Fibroblast of skin of back (primary cell): ENCODE measurements around the gene COL4A2.

Source experiments
- DNase-seq: peaks from one replicate; pipeline ENCODE4 v3.0.0-alpha.2; 2013

Gene COL4A2

DNA sequence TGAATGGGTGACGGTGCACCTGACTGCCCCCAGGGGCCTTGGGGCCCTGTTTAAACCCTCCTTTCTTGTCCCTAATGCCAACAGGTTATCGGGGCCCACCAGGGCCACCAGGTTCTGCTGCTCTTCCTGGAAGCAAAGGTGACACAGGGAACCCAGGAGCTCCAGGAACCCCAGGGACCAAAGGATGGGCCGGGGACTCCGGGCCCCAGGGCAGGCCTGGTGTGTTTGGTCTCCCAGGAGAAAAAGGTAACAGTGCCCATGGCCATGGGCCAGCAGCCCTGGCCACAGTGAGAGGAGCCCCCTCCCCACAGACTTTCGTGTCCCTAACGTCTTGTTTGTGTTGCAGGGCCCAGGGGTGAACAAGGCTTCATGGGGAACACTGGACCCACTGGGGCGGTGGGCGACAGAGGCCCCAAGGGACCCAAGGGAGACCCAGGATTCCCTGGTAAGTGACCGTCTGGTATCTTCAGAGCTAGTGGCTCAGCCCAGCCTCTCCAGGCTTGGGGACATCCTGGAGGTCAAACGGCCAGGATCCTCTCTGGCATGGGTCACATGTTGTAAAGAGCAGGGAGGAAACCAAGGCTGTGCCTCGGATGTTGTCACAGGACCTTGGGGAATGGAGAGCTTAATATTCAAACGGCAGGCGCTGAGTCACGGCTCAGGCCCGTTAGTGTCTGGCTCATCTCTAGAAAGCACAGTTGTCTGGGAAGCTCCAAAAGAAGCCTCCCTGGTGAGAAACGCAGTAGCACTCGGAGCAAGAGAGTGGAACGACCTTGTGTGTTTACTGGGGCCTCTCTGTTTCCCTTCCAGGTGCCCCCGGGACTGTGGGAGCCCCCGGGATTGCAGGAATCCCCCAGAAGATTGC is 196.2 kb downstream of the COL4A2 start:
- DNase-seq = peak; percentile 69

DNA sequence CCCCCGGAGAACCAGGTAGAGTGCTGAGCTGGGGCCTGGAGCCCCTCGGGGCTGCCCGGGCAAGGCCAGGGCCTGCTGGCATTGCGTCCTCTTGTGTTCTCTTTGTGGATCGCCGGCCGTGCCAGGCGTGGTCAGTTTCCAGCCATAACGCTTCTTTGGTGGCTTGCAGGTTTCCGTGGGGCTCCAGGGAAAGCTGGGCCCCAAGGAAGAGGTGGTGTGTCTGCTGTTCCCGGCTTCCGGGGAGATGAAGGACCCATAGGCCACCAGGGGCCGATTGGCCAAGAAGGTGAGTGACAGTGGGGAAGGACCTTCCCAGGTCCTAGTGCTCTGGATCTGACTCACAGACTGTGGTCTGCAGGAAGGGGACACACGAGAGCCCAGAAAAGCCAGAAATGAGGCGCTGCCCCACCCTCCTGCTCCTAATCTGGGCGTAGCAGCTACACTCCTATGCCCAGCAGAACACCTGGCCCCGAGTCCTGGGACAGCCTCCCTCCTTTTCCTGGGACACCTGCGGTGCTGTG is 197.0 kb downstream of the COL4A2 start:
- DNase-seq = no peak

GRCh38 chr13:110505594-110505993 is 198.5 kb downstream of the COL4A2 start:
- DNase-seq = no peak

- no peak for DNase-seq
Measured at GRCh38 chr13:110506396-110506795, 199.3 kb downstream of the COL4A2 start.

GRCh38 chr13:110506859-110507566 is 199.9 kb downstream of the COL4A2 start:
- peak; percentile 31 for DNase-seq

DNA sequence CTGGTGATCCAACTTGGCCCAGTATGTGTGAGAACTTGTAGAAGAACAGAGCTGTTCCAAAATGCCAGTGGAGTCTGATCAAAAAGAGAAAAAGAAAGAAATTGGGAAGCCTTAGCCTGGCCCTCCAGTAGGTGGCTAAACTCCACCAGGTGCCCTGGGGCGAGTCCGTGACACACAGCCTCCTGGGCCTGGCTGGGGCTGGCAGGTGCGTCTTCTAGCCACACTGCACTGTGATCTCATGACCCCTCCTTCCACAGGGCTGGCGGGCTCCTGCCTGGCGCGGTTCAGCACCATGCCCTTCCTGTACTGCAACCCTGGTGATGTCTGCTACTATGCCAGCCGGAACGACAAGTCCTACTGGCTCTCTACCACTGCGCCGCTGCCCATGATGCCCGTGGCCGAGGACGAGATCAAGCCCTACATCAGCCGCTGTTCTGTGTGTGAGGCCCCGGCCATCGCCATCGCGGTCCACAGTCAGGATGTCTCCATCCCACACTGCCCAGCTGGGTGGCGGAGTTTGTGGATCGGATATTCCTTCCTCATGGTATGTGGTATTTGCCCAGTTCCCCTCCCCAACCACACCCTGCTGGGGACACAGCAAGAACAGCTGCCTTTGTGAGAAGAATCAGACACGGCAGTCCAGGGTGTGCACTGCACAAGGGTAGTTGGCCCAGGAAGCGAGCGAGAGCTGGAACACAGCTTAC is 200.7 kb downstream of the COL4A2 start:
- no peak for DNase-seq

GRCh38 chr13:110509478-110509926 is 202.4 kb downstream of the COL4A2 start:
- no peak for DNase-seq

GRCh38 chr13:110509971-110510786 is 203.1 kb downstream of the COL4A2 start:
- DNase-seq = peak; percentile 61

GRCh38 chr13:110511509-110512181 is 204.6 kb downstream of the COL4A2 start:
- DNase-seq = no peak

GRCh38 chr13:110512198-110512740 is 205.2 kb downstream of the COL4A2 start:
- no peak for DNase-seq

GRCh38 chr13:110516500-110516899 is 209.4 kb downstream of the COL4A2 start:
- DNase-seq = no peak

DNA sequence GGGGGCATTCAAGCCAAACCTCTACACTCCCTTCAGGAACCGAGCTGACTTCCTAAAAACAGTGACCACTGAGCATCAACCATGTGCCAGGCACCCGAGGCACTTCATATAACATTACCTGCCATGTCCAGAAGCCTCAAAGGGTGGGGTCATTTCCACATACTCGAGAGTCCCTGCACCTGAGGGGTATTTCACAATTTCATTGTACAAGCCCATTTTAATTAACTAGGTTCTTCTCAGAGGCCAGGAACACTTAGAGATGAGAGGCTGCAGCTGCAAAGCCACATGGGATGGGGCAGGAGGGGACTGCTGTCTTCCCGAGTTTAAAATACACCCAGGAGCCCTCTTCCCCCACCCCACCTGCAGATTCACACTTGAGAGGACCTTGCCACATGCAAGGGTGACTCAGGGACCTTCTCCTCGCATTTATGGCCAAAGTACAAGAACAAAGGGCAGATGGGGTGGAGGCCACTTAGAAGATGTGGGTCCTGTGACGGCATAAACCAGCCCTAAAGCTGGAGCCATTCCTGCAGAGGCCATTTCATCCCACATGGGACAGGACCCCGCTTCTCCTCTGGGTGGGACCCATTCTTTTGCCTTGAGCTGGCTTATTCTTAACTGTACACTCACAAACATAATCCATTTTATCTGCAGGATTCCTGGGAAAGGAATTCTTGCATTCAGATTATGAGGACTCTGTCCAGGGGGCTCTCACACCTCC is 210.6 kb downstream of the COL4A2 start:
- DNase-seq = peak; percentile 46

GRCh38 chr13:110518226-110518525 is 211.1 kb downstream of the COL4A2 start:
- DNase-seq = no peak

DNA sequence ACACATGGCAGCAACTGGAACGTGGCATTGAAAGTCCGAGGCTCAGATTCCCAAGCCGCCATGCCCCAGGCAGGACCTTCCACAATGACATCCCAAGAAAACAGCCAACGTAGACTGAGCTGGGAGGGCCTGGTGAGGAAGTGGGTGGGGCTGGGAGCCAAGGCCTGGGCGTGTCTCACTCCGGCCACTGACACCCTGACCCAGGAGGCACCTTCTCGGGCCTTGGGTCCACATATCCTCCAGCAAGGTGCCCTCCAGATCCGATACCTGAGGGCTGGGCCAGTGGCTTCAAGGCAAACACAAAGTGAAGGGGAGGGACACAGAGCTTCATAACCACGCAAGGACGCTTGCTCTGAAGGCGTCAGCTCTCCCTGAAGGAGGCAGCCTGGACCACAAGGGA is 211.5 kb downstream of the COL4A2 start:
- DNase-seq = peak; percentile 37

DNA sequence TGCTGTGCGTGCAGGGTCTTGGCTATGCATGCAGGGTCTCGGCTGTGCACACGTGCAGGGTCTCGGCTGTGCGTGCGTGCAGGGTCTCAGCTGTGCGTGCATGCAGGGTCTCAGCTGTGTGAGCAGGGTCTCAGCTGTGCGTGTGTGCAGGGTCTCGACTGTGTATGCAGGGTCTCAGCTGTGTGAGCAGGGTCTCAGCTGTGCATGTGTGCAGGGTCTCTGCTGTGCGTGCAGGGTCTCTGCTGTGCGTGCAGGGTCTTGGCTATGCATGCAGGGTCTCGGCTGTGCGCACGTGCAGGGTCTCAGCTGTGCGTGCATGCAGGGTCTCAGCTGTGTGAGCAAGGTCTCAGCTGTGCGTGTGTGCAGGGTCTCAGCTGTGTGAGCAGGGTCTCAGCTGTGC is 212.0 kb downstream of the COL4A2 start:
- DNase-seq = no peak

DNA sequence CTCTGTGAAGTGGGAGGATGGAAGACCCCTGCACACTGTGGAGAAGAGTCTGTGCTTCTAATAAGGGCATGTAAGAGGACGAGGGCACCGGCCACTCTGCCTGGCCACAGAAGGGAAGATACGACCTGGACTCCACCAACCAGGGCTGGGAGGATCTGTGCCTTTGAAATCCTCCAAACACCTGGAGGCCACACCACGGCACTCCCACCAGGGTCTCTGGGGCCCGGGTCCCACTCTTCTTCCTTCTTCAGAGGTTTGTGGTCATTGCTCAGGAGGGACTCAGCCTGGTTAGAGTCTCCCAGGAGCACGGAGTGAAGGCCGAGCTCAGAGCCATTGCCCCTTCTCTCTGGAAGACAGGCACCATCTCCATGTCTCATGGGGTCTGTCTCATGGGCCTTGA is 212.4 kb downstream of the COL4A2 start:
- no peak for DNase-seq

- DNase-seq = no peak
Measured at GRCh38 chr13:110520431-110521295, 213.6 kb downstream of the COL4A2 start.

- no peak for DNase-seq
Measured at GRCh38 chr13:110521296-110521680, 214.2 kb downstream of the COL4A2 start.

GRCh38 chr13:110521946-110522345 is 214.9 kb downstream of the COL4A2 start:
- no peak for DNase-seq

DNA sequence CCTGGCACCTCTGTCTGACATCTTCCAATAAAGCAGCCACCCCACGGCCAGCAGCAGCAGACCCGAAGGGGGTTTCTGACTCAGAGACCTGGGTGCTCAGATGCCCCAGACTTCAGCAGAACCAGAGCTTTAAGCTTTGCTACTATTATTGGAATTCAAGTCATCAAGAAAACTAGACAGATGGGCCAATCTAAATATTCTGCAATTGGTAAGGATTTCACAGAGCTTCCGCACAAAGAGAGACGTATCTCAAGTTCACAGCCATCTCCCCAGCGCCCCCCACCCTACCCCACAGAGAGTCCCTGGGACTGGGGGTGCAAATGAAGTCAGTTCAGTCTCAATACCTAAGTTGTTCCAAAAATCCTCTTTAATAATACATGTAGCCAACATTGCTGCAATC is 215.6 kb downstream of the COL4A2 start:
- DNase-seq = no peak
